Nucleus accumbens (tissue), 56 donors: ENCODE data around the gene SLC38A8.

Experiments used
- DNase-seq, 56 donors: peaks; one replicate each; lab custom pipeline; 2025; lab: John Stamatoyannopoulos, UW

SLC38A8 gene

DNA sequence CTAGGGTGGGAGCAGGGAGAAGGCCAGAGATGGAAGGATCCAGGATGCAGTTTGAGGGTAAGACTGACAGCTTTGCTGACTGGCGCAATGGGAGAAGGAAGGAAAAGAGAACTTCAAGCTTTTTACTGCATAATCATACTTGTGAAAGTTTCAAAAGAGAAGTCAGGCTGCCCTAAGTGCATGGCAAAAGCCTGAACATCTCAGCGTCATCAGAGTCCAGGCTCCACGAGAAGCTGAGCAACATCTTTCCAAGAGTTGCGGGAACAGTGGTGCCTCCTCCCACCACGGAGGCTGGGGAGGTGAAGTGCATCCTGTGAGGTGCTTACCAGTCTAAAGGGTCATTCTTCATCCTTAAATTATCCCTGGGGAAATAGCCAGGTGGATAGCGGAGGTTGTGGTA is 26.9 kb upstream of the SLC38A8 start:
- DNase-seq: no peak

DNA sequence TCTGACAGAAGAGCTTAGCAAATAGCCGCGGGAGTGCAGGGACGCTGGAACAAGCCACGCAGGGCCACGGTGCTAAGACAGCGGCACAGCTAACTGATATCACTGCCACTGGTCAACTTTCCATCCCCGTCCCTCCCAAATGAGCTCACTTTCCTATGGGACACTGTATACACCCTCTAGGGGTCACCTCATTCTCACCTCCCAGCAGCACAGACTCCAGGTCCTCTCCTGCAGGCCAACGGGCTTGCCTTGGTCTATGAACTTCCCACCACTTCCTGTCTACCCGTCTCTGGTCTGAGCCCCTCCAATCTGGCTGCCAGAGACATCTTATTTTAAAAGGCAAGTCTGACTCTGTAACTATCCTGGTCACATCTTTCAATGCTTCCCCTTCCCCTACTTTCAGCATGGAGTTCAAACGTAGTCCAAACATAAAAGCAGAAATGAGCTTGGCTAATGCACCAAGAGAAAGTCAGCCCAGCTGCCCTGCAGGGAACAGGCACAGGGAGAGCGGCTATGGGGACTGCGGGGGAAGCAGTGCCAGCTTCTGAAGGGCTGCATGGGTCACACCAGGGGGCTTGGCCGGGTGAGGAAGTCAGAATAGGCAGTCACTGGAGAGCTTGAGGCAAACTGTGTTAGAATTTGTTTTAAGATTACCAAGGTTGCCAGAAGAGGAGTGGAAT is 26.3 kb upstream of the SLC38A8 start:
- no peak for DNase-seq

DNA sequence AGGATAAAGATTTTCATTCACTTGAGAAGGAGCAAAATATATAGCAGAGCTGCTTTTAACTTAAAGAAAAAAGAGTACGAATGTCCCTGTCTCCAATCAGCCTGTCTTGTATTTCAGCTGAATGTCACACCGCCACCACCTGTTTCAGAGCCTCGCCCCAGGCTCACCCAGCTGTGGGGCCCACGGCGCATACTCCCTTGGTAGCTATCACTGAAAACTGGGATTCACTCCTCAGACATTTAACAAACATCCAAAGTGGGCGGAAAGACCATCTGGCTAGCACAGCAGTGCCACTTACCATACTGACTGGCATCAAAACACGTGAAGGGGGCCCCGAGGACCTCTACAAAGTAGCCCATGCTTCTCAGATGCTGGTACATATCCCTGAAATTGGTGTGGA is 25.4 kb upstream of the SLC38A8 start:
- DNase-seq: no peak

- DNase-seq: no peak
These were observed 25.0 kb upstream of the SLC38A8 start for GRCh38 chr16:84067640-84068039.

DNA sequence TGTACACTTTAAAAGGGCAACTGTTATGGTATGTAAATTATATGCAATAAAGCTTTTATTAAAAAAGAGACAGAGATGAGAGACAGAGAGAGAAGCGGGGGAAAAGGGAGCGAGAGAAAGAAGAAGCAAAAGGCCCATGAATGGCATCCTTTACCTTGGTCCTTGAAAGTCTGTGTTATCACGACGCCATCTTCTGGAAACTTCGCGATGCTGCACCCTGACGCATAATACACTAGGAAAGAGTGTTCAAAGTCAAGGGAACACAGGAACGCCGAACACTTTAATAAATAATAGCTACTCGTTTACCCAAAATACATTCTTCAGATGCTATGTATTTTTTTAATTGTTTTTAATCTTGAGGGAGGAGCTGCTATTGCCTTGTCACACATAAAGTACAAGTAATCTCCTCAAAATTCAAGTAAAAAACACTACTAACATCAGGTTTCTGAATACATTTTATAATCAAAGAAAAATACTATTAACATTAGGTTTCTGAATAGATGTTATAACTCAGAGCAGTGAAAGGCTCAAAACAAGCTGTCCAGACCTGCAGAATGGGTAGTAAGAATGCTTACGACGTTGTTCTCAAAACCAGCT is 23.0 kb upstream of the SLC38A8 start:
- peak in 33 of 56 donors; percentile 6 to 85 (median 39) for DNase-seq

DNA sequence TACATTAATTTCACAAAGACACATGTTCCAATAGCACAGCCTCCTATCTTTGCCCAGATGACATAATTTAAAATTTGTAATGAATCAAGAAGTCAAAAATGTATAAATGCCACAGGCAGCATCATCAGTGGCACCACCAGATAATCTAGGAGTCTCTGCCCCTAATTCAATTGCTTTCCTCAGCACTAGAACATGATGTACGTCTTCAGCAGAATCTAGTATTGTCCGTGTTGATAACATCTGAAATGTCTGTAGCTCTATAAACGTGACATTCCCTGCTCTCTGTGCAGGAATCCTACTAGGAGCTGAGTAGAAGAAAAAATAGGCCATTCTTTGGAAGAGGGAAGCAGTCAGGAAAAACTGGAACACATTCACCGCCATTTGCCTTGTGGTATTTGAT is 21.4 kb upstream of the SLC38A8 start:
- no peak for DNase-seq

GRCh38 chr16:84062734-84063640 is 20.4 kb upstream of the SLC38A8 start:
- DNase-seq: peak in 46 of 56 donors; percentile 18 to 79 (median 42)

DNA sequence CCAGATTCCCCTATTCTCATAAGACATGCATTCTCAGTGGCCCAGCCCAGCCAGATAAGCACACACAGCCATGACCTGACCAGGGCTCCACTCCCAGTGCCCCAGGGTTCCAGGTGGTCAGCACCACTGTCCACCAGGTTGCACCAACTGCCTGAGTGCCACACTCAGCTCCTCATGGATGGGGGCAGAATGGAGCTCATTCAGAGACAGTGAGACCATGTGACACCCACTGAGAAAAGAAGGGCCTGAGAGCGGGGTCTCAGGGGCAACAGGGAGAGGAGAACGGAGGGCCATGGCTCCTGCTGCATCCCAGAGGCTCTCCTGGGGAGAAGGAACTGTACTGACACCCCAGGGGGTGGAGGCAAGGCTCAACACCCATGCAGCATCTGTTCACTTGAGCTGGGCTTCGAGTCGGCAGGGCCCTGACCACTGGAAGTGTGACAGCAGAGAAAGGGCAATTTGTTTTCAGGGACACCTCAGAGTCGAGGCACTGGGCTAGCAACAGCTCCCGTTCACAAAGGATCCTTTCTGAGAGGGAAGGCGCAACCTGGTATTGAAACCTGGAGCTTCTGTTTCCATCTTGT is 18.7 kb upstream of the SLC38A8 start:
- no peak for DNase-seq

DNA sequence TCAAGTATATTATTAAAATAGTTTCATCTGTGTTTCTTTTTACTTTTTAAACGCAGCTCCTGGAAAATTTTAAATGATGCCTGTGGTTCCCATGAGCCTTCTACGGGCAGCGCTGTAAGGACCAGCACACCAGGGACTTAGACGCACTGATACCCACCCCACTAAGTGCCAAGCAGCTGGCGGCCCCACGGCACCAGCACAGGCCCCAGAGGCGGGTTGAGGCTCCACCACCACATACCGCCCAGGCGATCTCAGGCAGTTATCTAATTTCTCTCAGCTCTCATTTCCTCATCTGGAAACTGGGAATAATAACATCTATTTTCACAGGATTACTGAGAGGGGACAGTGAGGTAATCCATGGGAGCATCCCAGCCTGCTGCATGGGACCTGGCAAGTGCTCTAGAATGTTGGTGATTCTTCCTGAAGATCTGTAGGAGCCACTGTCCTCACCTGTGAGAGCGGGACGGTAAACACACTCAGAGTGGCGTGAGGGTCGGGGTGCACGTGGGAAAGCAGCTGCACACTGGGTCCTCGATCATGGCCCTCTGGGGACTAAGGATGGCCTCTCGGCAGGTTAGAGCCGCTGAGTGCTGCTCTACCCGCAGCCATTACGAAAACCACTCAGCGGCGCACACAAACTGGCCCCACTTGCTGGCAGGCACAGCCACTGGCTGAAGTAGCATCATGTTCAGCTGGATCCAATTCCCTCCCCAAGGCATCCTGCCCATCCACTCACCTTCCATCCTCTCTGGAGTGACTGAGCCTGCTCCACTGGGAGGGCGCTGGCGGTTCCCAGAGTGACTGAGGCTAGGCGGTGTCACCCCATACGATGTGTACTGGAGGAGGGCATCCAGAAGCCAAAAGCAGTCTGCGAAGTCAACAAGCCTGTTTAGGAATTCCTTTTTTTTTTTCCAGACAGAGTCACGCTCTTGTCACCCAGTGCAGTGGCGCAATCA is 17.6 kb upstream of the SLC38A8 start:
- DNase-seq: no peak

DNA sequence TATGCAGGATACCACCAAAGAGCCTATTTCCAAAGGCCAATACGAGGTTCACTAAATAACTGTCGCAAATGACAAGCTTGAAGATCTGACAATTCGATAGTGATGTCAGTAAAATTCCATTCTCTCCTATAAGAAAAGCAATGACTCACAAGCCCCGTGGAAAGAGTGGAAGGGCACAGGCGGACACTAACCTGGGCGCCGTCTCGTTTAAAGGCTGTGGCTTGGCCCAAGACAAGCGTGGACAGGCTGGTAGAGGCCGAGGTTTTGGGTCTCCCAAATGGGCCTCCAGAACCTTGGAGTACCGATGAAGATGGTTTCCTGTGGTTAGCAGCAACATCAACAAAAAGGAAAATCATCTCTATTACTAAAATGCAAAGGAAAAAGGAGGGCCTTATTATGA is 16.5 kb upstream of the SLC38A8 start:
- DNase-seq: no peak

GRCh38 chr16:84058664-84059063 is 16.1 kb upstream of the SLC38A8 start:
- peak in 1 of 56 donors; percentile 13 for DNase-seq

- DNase-seq: no peak
These were observed 15.6 kb upstream of the SLC38A8 start for GRCh38 chr16:84058211-84058610.

- DNase-seq: no peak
These were observed 14.3 kb upstream of the SLC38A8 start for GRCh38 chr16:84056933-84057332.

- no peak for DNase-seq
These were observed 13.4 kb upstream of the SLC38A8 start for GRCh38 chr16:84055801-84056634.

- DNase-seq: peak in 1 of 56 donors; percentile 13
These were observed 12.8 kb upstream of the SLC38A8 start for GRCh38 chr16:84055366-84055765.

GRCh38 chr16:84054916-84055315 is 12.3 kb upstream of the SLC38A8 start:
- no peak for DNase-seq

DNA sequence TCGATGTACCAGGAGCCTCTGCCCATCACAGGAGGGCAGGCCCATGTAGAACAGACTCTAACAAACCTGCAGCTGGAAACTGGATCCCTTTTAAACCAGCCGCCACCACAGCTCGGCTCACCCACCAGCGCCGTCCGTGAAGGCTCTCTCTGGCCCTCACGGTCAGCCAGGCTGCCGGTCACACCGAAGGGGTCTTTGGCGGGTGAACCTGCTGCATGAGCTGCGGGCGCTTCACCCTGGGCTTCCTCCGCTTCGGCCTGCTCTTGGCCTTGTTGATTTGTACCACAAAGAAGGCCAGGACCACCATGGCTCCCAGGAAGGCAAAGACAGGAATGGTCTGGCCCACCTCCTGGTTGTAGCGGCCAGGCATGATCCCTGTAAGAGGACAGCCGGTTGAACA is 11.7 kb upstream of the SLC38A8 start:
- DNase-seq: no peak

DNA sequence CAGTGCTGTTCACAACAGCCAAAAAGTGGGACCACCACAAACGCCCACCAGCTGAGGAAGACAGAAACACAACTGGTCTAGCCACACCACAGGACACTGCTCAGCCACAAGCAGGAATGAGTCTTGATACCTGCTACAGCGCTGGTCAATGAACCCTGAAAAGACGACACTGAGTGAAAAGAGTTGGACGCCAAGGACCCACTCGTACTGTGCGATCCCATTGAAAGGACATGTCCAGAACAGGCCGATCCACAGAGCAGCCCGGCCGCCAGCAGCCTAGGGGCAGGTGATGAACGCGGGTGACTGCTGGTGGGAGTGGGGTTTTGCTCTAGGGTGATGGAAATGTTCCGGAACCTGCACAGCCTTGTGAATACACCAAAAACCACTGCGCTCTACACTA is 10.6 kb upstream of the SLC38A8 start:
- DNase-seq: no peak

DNA sequence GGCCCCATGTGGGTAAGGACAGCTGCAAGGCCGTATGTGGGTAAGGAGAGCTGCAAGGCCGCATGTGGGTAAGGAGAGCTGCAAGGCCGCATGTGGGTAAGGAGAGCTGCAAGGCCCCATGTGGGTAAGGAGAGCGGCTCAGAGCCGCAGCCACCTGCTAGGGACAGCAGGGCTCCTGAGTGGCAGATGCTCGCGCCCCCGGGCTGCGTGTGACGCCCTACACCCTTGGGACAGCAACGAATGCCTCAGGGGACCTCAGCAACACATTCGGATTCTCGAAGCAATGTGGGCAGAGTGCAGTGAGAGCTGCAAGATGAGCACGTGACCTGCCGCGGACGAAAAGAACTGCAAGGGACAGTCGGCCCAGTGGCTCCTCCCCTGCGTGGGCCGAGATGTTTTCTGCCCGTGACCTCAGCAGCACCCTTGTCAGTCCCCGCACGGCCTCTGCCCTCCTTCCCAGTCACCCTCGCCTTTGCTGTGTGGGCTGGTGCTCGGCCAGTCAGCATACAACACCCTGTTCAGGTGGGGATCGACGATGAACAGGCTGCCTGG is 9.6 kb upstream of the SLC38A8 start:
- DNase-seq: no peak
